GM19468 (cell line): ENCODE results near the gene SHC4.
"Not testable (repeated sequence)": the region's sequence is repeated elsewhere in the genome, so short reads cannot be mapped to it uniquely, and the experiment has no call there.

Experiments
- ATAC-seq: cut with Tn5 transposase; IDR thresholded peaks from one replicate; pipeline ENCODE4 v1.9.1; 2021; ENCODE audit warnings: mild to moderate bottlenecking, moderate library complexity, moderate number of reproducible peaks; ENCODE audit not compliant: unreplicated experiment; ENCODE audit errors: extremely low read depth

Gene SHC4

GRCh38 chr15:48929661-48930060 is 34.1 kb downstream of the SHC4 start:
- no peak for ATAC-seq

DNA sequence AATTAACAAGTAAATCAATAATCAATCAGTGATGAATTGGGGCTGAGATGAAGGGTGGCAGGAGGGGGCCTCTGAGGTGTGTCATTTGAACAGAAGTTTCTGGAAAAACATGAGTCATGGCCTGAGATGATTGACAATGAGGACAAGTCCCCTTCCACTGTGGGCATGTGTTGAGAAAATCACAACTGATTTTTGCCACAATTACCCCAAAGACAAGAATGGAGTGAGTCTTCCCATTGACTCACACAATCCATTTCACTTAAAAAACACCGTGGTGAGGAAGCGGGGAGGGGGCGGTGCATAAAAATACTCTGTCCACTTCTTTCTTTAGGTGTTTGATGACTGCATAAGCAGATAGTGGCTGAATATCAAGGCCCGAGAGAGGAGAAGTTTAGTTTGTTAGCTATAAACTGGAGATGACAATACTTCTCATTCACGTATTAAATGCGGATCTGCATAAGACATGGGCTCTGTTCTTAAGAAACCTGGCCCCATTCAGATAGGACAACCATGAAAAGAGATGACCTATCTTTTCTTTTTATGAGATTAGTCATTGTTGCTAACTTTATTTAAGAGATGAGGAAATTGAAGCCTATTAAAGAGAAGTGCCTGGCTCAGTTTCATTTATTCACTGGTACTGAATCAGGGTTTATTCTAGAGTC is 34.7 kb downstream of the SHC4 start:
- ATAC-seq: no peak

DNA sequence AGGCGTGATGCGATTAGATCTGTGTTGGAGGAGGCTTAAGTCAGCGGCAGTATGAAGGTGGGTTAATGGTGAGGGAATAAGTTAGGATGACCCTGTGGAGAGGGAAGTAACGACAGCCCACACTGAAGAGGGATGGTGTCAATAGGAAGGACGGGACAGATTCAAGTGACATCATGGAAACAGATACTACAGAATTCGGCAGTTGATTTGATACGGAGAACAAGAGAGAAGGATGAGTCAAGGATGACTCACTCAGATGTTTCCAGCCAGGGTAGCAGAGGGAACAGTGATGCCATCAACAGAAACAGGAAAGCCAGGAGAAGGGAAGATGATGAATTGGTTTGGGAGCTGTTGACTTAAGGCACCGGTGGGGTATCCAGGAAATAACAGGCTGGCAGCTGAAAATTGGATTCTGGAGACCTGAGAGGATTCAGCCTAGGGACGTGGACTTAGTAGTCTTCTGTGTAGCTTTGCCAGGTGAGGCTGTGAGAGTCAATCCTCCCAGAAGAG is 38.0 kb downstream of the SHC4 start:
- ATAC-seq: no peak

- no peak for ATAC-seq
Measured at GRCh38 chr15:48924528-48925393, 39.0 kb downstream of the SHC4 start.

GRCh38 chr15:48922046-48922445 is 41.7 kb downstream of the SHC4 start:
- no peak for ATAC-seq

DNA sequence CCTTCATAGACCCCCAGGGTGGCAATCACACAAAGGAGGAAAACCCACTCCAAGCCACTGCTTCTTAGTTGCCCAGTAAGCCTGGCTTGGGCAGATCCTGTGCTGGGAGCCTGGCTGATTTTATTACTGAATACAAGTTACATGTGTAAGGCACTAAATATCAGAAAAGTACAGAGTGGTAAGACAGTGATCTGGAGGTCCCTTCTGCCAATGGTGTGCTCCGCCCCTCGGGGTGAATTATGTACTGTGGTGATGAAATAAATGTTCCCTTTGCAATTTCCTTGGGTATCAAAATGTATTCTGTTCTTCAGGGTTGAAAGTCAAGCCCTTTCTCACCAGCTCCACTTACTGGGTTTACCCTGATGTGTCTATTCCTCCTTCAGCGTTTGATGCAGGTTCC is 47.0 kb downstream of the SHC4 start:
- ATAC-seq: no peak

GRCh38 chr15:48915861-48916260 is 47.9 kb downstream of the SHC4 start:
- no peak for ATAC-seq

GRCh38 chr15:48914717-48915116 is 49.0 kb downstream of the SHC4 start:
- no peak for ATAC-seq

DNA sequence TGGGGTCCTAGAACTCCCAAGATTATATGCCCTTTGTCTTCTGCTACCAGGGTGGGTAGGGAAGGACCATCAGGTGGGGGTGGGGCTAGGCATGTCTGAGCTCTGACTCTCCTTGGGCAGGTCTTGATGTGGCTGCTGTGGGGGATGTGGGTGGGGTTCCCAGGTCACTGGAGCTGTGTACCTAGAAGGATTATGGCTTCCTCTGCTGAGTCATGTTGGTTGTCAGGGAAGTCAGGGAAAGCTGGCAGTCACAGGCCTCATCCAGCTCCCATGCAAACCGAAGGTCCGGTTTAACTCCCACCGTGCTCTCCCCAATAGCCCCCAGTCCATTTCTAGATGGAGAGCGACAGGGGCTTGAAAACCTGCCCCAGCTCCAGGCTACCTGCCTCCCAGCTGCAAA is 50.6 kb downstream of the SHC4 start:
- no peak for ATAC-seq

DNA sequence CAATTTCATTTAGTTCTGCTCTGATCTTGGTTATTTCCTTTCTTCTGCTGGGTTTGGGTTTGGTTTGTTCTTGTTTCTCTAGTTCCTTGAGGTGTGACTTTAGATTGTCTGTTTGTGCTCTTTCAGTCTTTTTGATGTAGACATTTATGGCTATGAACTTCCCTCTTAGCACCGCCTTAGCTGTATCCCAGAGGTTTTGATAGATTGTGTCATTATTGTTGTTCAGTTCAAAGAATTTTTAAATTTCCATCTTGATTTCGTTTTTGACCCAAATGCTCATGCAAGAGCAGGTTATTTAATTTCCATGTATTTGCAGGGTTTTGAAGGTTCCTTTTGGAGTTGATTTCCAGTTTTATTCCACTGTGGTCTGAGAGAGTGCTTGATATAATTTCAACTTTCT is 53.2 kb downstream of the SHC4 start:
- ATAC-seq: not testable (repeated sequence)

DNA sequence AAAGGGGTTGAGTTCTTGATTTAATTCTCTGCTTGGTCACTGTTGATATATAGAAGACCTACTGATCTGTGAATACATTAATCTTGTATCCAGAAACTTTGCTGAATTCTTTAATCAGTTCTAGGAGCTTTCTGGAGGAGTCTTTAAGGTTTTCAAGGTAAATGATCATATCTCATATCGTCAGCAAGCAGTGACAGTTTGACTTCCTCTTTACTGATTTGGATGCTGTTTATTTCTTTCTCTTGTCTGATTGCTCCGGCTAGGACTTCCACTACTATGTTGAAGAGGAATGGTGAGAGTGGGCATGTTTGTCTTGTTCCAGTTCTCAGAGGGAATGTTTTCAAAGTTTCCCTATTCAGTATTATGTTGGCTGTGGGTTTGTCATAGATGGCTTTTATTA is 54.4 kb downstream of the SHC4 start:
- not testable (repeated sequence) for ATAC-seq

- ATAC-seq: no peak
Measured at GRCh38 chr15:48905847-48906246, 57.9 kb downstream of the SHC4 start.

DNA sequence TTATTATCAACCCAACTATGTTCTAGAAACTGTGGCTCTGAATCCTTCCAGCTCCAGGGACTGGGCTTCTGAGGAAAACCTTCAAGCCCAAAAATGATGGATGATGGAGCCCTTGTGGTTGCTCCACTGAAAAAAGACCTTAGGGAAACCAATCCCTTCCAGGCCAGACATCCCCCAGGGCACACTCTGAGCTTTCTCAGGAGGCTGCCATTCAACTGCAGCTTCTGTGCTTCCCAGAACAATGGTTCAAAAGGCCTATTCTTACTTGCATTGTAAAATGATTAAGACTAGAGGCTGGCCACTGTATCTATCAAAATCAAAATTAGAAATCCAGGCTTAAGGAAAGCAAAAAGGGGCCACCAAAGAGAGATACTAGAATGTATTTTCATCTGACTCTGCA is 58.5 kb downstream of the SHC4 start:
- ATAC-seq: no peak

- ATAC-seq: no peak
Measured at GRCh38 chr15:48904758-48905157, 59.0 kb downstream of the SHC4 start.

- no peak for ATAC-seq
Measured at GRCh38 chr15:48899793-48900192, 63.9 kb downstream of the SHC4 start.

DNA sequence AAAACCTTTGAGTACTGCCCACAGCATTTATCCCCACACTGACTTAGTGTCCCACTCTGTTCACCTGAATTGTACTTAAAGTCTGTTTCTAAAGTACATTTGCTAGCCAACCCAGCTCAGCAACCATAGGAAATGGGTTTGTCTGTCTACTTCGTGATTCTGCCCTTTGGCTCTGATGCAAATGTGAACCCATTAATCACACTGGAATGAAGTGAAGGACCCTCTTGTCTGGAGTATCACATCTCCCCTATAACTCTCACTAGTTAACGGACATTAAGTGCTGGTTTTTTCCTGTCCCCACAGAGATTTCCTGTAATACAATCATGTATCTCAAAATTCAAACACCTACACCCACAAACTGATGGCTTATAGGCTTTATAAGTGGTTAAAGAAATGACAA is 65.3 kb downstream of the SHC4 start:
- no peak for ATAC-seq

GRCh38 chr15:48898032-48898431 is 65.7 kb downstream of the SHC4 start:
- ATAC-seq: no peak

DNA sequence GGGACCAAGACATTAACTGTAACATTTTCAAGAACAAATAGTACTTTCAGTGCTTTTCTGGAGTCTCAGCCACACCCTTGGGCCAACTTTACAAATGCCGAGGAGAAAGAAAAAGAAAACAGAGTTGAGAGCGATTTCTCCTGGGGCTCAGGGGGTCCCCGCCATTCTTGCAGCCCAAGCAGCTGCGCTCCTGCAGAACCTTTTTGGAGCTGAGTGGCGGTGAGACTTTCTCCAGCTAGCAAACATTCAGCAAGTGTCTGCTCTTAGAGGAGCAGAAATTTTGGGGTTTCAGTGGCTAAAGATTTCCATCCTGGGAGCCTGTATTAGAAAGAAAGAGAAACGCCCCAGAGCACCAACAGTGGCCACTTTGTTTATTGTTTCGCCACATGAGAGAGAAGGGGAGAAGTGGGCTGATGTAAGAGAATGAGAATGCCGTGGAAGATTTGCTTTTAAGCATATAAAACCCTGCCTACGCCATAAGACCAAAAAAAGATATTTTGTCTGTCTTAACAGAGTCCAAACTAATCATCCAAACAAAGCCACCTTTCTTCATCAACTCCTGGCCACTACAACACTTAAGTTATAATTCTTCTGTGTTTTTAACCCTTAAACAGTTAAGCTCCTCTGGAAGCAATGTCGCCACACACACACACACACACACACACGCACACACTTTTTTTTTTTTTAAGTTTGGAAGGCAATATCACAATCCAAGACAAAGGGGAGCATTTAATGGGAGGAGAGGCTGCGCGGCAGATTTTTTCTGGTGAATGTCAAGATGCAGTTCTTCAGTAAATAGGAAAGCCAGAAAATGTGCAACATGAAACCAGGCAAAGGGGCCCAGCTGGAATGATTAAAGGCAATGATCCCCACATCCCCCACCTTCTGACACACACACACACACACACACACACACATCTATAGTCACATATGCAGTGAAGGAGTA is 66.6 kb downstream of the SHC4 start:
- ATAC-seq: no peak

GRCh38 chr15:48893311-48893710 is 70.4 kb downstream of the SHC4 start:
- no peak for ATAC-seq

DNA sequence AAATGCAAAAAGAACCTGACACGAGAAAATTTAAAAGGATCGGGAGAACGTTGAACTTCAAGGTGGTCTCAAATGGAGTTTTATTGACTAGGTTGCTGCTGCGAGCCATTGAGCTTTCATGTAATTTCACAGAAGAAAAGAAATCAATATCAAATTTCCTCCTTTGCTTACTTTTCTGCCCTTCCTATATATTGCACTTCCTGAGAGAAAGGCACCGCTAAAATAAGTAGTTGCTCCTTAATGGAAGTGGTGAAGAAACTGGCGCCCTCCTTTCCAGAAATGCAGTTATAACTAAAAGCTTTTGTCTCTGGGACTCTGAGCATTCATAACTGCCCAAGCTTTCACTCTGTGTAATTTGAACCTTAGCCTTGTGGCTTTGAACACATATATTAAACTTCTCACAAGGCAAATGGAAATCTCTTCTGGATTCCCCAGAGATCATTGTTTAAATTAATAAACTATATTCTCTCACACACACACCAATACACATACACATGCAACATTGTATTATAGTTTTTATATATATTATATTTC is 72.4 kb downstream of the SHC4 start:
- no peak for ATAC-seq
